NCI-H1694 treated with DMSO at 0.1 percent for 48 hours (cell line): Measurements from ENCODE around the gene CXCL16.

Experiments used
- DNase-seq: peaks from one replicate; lab custom pipeline; 2025; lab: John Stamatoyannopoulos, UW

Gene CXCL16, protein sequence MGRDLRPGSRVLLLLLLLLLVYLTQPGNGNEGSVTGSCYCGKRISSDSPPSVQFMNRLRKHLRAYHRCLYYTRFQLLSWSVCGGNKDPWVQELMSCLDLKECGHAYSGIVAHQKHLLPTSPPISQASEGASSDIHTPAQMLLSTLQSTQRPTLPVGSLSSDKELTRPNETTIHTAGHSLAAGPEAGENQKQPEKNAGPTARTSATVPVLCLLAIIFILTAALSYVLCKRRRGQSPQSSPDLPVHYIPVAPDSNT

DNA sequence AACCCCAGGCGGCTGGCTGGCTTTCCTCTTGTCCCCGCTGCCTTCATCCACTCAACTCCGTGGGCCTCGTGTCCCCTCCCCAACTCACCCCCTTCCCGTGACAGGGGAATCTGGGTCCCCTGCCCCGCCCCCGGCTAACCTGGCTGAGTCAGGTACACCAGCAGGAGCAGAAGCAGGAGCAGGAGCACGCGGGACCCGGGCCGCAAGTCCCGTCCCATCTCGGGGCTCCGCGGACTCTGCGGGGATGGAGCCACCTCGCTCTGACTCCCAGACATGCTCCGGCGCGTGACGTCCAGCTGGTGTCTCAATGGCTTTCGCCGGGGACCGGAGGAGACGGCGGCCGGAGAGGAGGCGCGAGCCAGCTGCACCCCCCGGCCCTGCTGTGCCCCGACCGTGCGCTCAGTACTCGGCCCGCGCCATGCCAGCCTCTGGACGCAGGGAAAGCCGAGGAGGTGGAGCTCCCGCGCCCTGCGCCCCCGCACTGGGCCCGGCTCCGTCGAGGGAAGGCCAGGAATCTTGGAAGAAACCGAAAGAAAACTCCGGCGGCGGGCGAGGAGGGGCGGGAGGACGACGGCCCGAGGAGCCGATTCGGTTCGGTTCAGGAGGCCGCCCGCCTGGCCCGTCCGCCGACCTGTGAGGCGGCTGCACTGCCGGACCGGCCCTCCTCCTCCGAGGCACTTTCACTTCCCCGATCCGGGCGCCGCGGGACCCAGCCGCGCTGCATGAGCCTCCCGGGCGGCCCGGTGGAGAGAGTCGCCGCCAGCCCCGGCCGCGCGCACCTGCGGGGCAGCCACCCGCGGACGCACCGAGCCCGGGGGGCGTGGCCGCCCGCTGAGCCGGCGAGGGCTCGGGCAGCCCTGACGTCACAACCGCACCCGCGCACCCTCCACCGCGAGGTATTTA is at the start of gene CXCL16, which contains the start of gene ZMYND15:
TSS of gene CXCL16 (minus strand) at position 807 of the 903 bp plus-strand sequence. CDS start at position 218, 589 bp downstream.
TSS of gene ZMYND15 (plus strand) at position 712 of the 903 bp plus-strand sequence. CDS start 716 bp downstream, outside the sequence.
- DNase-seq: no peak

DNA sequence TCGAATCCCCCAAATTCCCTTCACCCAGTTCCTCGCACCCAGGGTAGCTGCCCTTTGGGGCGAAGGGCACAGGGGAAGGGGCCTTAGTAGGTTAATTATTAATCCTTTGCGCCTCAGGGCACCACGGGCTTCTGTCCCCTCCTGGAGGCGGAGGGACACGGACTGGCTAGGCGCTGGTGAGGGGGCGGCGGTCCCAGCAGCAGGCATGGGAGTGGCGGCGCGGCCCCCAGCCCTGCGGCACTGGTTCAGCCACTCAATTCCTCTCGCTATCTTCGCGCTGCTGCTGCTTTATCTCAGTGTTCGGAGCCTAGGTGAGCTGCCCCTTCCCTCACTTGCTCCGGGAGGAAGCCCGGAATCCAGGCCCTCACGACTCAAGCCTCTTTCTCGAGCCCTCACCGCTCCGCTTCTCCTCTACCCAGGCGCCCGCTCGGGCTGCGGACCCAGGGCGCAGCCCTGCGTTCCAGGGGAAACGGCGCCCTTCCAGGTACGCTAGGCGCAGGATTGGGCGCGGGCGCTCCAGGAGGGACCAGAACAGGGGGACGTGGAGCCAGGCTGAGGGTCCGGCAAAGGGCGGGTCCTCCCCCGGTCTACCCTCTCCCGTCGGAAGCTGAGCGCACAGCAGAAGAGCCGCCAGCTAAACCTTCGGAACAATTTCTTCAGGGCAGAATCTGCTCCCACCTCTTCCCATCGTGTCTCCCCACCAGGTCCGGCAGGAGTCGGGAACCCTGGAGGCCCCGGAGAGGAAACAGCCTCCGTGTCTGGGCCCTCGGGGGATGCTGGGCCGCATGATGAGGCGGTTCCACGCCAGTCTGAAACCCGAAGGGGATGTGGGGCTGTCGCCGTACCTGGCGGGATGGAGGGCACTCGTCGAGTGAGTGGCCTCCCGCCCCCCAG is 49.3 kb upstream of the CXCL16 start, which contains the start of gene GLTPD2:
TSS of gene GLTPD2 (plus strand) at position 158 of the 894 bp plus-strand sequence. CDS start at position 206, 48 bp downstream.
- no peak for DNase-seq

DNA sequence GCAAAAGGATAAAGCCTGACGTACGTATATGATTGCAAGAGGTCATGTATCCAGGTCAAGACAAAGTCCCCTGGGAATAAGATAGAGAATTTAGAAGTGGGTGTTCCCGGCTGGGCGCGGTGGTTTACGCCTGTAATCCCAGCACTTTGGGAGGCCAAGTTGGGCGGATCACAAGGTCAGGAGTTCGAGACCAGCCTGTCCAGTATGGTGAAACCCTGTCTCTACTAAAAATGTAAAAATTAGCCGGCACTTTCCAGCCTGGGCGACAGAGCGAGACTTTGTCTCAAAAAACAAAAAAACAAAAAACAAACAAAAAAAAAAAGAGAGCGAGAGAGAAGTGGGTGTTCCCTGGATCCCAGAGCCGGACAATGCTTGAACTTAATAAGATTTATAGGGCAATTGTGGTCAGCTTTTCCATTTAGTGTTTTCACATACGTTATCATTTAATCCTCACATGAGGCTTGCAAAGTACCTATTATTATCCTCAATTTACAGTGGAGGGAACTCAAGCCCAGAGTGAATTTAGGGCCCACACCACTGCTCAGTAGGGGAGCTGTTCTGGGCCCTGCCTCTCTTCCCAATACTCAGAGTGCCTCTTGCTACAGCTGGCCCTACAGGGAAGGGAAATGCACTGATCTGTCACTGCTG is 48.6 kb upstream of the CXCL16 start:
- DNase-seq: no peak

DNA sequence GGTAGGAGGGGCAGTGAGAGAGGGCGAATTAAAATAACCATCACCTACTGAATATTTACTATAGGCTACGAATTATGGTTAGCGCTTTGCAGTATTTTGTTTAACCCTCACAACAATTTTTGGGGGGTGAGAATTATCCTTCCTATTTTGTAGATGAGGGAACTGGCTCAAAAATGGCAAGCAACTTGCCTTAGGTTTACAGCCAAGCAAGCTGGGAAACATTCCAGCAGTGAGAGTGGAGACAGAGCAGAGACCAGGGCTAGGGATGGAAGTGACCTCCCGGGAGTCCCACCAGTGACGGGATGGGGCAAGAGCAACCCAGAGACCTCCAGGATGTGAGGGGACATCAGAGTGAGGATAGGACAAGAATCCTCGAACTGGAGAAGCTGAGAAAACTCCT is 46.8 kb upstream of the CXCL16 start:
- no peak for DNase-seq

DNA sequence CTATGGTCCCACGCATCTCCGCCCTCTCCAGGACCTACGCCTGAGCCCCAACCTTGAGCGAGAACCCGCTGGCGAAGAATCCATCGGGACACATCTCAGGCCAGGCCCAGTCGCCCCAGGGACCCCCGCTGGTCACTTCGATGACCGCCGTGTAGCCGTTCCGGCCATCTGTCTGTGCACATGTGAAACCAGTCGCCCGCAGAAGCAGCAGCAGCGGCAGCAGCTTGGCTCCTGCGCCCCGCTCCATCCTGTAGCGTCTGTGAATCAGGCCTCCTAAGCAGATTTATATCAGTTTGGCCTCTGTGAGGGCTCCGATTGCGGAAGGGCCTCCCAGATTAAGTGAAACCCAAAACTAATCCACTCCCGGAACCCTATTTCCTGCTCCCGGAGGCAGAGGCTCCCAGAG is 46.4 kb upstream of the CXCL16 start, which contains the start of gene VMO1:
TSS of gene VMO1 (minus strand) at position 259 of the 406 bp plus-strand sequence. CDS start at position 247, 12 bp downstream.
- no peak for DNase-seq

DNA sequence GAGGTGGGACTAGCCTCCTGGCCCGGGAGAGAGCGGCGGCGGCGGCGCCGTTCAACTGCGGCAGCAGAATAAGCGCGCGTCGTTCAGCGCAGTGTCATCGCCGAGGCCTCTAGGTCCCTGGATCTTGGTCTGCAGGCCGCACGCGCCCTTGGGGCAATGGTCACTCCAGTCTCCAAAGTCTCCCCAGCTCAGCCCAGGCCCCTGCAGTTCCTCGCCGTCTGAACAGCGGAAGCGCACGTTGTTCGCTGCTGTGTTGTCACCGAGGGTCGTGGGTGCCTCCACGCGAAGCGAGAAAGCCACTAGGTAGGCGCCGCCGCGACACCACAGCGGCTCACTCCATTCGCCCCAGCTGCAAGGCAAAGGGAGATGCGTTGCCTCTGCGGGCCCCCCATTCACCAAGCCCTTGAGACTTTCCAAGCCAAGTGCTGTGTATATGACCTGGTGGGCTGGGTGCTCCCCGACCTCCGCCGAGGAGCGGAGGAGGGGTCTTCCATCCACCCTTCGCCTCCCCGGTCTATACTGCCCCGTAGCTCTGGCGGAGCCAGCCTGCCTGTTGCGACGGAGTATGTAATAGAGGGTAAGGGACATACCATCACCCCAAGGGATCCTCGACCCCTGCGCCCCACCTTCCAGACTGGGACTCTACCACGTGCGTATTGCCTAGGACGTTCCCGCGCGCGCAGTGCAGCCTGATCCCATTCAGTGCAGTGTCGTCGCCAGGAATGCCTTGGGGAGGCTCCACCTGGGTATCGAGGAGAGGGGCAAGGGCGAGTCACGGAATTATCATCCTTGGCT is 45.8 kb upstream of the CXCL16 start:
- no peak for DNase-seq

DNA sequence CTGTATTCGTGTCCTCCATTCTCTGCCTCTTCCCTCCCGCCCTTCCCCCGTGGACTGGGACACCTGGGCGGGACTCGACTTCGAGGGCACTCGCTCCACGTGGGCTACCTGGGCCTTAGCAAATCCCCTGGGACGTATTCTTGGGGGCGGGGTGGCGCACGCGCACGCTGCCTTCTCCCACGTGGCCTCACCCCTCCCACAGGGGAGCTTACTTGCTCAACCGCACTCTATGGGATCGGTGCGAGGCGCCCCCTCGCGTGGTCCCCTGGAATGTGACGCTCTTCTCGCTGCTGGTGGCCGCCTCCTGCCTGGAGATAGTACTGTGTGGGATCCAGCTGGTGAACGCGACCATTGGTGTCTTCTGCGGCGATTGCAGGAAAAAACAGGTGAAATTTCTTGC is 42.9 kb upstream of the CXCL16 start:
- no peak for DNase-seq

DNA sequence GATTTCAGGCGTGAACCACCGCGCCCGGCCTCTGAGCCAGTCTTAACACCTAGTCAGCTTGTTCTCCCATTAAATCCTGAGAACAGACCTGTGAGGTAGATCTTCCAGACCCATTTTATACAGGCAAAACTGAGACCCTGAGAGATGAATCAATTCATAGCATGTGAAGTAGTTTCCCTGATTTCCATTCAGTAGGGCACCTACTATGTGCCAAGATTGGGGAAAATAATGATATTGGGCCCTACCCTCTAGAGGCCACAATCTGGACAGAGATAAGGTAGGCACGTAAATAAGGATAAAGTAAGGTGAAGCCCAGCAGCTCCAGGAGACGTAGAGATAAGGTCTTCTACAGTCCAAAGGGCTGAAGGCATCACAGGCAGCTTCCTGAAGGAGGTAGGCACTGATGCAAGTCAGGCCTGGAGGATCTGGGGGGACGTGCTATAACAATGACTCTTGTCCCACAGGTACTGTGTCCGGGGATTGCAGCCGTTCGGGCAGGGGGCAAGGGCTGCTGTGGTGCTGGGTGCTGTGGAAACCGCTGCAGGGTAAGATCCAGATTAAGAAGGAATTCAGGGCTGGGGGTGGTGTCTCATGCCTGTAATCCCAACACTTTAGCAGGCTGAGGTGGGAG is 40.7 kb upstream of the CXCL16 start:
- DNase-seq: no peak

DNA sequence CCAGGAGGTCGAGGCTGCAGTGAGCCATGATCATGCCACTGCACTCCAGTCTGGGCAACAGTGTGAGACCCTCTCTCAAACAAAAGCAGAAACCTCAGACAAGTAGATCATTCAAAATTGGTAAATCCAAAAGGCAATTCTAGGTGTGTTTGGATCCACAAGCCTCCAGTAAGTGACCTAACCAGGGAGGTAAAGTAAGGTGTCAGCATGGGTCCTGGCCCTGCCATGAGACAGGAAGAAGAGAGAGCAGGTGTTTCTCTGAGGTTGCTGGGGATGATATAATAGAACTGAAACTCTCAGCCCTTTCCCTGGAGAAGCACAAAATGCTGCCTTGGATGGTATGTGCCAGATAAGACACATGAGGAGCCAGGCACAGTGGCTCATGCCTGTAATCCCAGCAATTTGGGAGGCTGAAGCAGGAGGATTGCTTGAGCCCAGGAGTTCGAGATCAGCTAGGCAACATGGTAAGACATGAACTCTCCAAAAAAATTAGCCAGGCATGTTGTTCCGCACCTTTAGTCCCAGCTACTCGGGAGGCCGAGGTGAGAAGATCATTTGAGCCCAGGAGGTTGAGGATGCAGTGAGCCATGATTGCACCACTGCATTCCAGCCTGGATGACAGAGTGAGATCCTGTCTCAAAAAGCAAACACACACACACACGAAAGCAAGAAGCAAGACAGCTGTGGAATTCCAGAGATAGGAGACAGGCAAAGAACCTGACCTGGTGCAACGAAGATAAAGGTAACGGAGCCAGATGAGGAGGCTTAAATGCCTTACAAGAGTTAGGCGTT is 38.4 kb upstream of the CXCL16 start:
- DNase-seq: no peak

DNA sequence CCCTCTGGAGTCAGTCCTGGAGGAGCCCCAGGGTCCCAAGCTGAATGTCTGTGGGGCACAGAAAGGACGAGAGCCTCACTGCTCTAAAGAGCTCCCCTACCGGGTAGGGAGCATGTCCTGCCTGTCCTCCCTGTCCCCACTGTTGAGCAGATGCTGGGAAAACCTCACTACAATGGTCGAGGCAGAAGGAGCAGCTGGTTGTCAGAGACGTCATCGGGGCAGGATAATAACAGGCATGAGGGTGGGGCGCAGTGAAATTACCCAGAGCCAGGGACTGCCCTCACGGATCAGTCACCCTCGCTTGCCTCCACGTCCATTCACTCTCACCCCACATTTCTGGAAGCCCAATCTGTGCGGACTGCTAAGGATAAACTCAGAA is 32.5 kb upstream of the CXCL16 start:
- DNase-seq: peak; percentile 68

DNA sequence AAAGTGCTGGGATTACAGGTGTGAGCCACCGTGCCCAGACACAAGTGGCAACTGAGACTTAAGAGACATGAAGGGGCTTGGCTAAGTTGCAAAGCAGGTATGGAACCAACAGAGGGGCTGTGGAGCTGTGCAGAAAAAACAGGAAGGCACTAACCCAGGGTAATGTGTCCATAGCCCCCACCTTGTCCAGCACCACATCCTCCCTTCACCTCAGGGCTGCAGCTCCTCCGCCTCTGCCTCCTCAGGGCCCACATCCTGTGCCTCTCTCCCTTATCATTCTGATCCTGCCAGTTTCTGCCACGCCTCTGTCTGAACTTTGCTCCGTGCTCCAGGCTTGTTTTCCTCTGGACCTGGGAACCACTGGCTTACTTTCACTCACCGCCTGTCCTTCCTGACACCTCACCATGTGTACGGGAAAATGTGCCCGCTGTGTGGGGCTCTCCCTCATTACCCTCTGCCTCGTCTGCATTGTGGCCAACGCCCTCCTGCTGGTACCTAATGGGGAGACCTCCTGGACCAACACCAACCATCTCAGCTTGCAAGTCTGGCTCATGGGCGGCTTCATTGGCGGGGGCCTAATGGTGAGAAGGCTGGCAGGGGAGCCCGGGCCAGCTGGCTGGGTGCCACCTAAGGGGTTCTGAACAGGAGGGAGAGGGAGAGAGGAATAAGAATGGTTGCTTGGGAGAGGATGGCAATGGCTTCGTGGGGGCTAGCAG is 31.9 kb upstream of the CXCL16 start, which contains the start of gene TM4SF5:
TSS of gene TM4SF5 (plus strand) at position 368 of the 716 bp plus-strand sequence. CDS start at position 405, 37 bp downstream.
- DNase-seq: peak; percentile 68

DNA sequence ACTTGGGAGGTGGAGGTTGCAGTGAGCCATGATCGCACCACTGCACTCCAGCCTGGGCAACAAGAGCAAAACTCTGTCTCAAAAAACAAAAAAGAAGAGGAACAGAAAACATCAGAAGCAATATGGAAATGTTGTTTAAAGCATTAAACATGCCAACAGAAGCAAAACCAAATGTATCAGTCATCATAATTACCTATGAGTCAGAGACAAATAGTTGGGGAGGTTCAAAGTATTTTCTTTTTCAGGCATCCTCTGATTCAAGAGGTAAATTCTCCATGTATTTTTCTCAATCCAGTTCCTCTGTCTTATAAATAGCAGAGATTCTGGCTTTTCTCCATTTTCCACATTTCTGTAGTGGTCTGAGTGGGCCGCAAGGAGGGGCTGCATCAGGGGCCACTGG is 29.9 kb upstream of the CXCL16 start:
- DNase-seq: no peak

DNA sequence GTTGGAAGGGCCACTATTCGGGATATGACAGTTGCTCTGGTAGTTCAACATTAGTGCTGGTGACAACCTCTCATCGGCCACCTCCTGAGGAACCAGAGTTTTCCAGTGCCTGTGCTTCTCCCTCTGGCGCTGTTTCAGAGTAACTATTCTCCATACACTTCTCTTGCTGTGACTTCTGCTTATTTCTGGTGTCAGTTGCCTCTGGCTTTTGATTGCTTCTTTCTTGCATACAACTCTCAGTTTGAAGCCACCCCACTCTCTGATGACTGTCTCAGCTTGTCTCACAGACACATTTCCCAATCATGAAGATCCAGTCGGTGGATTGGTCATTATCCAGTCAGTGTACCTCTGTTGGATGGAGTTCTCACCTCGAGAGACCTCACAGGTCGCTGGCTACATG is 28.6 kb upstream of the CXCL16 start:
- DNase-seq: no peak

DNA sequence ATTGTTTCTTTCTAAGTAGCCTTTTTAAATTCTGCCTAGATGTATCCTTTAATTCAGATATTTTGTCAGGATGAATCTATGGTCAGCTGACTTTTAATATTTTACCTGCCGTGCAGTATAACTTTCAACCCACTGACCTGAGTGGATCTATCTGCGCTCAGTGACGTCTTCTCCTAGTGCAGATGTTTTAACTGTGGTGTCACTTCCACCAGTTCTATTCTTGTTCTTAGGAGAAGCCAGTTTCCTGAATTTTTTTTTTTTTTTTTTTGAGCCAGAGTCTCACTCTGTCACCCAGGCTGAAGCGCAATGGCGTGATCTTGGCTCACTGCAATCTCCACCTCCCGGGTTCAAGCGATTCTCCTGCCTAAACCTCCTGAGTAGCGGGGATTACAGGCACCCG is 27.0 kb upstream of the CXCL16 start:
- no peak for DNase-seq

DNA sequence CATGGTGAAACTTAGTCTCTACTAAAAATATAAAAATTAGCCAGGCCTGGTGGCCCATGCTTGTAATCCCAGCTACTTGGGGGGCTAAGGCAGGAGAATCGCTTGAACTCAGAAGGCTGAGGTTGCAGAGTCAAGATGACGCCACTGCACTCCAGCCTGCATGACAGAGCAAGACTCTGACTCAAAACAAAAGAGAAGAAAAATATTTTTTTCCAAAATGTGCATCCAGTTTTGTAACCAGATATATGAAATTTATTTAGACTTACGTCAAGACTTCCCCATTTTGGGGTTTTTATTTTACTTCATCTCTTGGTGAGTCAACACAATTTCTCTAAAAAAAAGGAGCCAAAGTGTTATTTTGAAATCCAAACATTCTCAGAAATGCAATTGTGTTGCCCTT is 26.5 kb upstream of the CXCL16 start:
- no peak for DNase-seq

DNA sequence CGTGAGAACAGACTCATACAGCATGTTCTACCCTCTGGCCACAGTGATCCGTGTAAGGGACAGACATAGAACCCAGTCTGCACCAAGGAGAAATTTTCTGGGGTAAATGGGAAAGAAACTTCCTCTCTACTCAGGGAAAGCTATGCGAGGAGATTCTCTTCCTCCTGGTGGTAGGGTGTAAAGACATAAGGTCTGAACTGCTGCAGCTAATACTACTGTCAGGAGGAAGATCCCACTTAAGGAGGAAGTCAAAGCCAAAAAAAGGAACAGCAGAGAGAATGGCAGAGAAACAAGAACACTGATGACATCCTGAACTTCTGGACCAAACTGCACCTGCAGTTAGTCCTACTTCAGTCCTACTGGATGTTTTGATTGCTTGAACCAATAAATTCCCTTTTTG is 24.9 kb upstream of the CXCL16 start:
- DNase-seq: no peak

DNA sequence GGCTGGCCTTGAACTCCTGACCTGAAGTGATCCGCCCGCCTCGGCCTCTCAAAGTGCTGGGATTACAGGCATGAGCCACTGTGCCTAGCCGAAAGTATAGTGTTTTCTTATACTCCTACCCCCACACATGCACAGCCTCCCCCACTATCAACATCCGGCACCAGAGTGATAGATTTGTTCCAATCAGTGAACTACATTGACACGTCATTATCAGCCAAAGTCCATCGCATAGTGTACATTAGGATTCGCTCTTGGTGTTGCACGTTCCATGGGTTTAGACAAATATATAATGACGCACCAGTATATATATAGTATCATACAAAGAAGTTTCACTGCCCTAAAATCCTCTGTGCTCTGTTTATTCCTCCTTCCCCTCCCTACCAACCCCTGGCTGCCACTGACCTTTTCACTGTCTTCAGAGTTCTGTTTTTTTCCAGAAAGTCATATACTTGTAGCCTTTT is 20.1 kb upstream of the CXCL16 start:
- DNase-seq: no peak

DNA sequence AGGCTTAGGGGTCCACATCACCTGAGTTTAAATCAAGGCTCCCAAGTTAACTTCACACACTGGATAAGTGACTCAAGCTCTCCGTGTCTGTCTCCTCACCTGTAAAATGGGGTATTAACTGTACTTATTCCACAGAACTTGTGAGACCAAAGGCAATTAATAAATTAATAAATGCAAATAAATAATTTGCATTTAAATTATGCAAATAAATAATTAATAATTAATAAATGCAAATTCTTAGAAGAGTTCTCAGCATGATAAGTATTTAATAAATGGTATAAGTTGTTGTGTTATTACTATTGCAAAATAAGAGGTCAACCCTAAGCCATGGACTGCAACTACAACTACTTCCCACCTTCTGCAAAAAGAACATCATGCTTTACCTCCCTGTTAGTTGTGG is 13.7 kb upstream of the CXCL16 start:
- DNase-seq: no peak
